KMS-11 (cell line): ENCODE measurements around the gene ARGLU1.

Experiments
- H2AFZ ChIP-seq: fragments of 200-600 bp; sonication (generic); 2 replicates; pipeline ENCODE4 v1.6.1; 2016; ENCODE audit warnings: antibody characterized with exemption, mixed run types, low read depth
- H3K27ac ChIP-seq: fragments of 200-600 bp; sonication (generic); 2 replicates; pipeline ENCODE4 v1.6.1; 2016; ENCODE audit warnings: mild to moderate bottlenecking, mixed run types
- H3K27me3 ChIP-seq: fragments of 200-600 bp; sonication (generic); 2 replicates; pipeline ENCODE4 v1.6.1; 2017; ENCODE audit warnings: mild to moderate bottlenecking, low read depth, mixed run types, moderate library complexity; ENCODE audit not compliant: insufficient read depth
- H3K36me3 ChIP-seq: fragments of 200-600 bp; sonication (generic); 2 replicates; pipeline ENCODE4 v1.6.1; 2017; ENCODE audit warnings: mild to moderate bottlenecking, mixed run types; ENCODE audit not compliant: insufficient read depth
- H3K4me1 ChIP-seq: fragments of 200-600 bp; sonication (generic); 2 replicates; pipeline ENCODE4 v1.6.1; 2016; ENCODE audit warnings: mild to moderate bottlenecking, low read depth, mixed run types; ENCODE audit not compliant: poor library complexity, severe bottlenecking
- H3K4me2 ChIP-seq: fragments of 200-600 bp; sonication (generic); 2 replicates; pipeline ENCODE4 v1.7.0; 2016; ENCODE audit warnings: mild to moderate bottlenecking, mixed run types
- H3K4me3 ChIP-seq: fragments of 200-600 bp; sonication (generic); IDR thresholded peaks from 2 replicates; pipeline ENCODE4 v1.6.1; 2017; ENCODE audit warnings: low read depth, low read length, mixed read lengths; ENCODE audit not compliant: insufficient read depth
- H3K79me2 ChIP-seq: fragments of 200-600 bp; sonication (generic); 2 replicates; pipeline ENCODE4 v1.6.1; 2016; ENCODE audit warnings: low read depth, mixed run types; ENCODE audit not compliant: insufficient read depth
- H3K9ac ChIP-seq: fragments of 200-600 bp; sonication (generic); 2 replicates; pipeline ENCODE4 v1.6.1; 2016; ENCODE audit warnings: mild to moderate bottlenecking, mixed run types
- H4K20me1 ChIP-seq: fragments of 200-600 bp; sonication (generic); 2 replicates; pipeline ENCODE4 v1.6.1; 2016; ENCODE audit warnings: mild to moderate bottlenecking, mixed run types; ENCODE audit not compliant: insufficient read depth
- CTCF ChIP-seq: fragments of 200-600 bp; sonication (generic); conservative IDR thresholded peaks from 2 replicates; pipeline ENCODE4 v1.6.1; 2017; ENCODE audit warnings: low read depth, mild to moderate bottlenecking, antibody characterized with exemption, low read length, moderate library complexity, mixed read lengths

Gene ARGLU1

GRCh38 chr13:106492588-106493475 is 75.1 kb downstream of the ARGLU1 start:
- Histone ChIP-seq H3K4me3 (no peak overlapping the region), H3K27me3 (no peaks in the 10 kb centered on the region), H3K4me1 (peaks cover 11% of the 10 kb centered on the region), H2AFZ (no peak overlapping the region), H3K36me3 (no peaks in the 10 kb centered on the region), H3K27ac (no peak overlapping the region), H3K79me2 (no peaks in the 10 kb centered on the region), H4K20me1 (no peaks in the 10 kb centered on the region), H3K9ac (no peak overlapping the region), H3K4me2 (no peak overlapping the region)
- TF ChIP-seq CTCF, result no peak

- H2AFZ ChIP-seq, result no peak overlapping the region
- H3K4me1 ChIP-seq, result peaks cover 5% of the 10 kb centered on the region
- TF ChIP-seq CTCF, result no peak
- H4K20me1 ChIP-seq, result no peaks in the 10 kb centered on the region
- no peaks in the 10 kb centered on the region for H3K36me3 ChIP-seq
- H3K27ac ChIP-seq, result no peak overlapping the region
- no peaks in the 10 kb centered on the region for H3K27me3 ChIP-seq
- H3K9ac ChIP-seq, result no peak overlapping the region
- H3K4me3 ChIP-seq, result no peak overlapping the region
- no peaks in the 10 kb centered on the region for H3K79me2 ChIP-seq
- no peak overlapping the region for H3K4me2 ChIP-seq
Measured at GRCh38 chr13:106491928-106492587, 75.9 kb downstream of the ARGLU1 start.
